H1 (cell line): Measurements from ENCODE around the gene PFN3.

Experiments
- CEBPB ChIP-seq: IDR thresholded peaks from 2 replicates; pipeline ENCODE4 v1.6.1; 2012; ENCODE audit warnings: low read depth, low read length
- HDAC2 ChIP-seq, 2 experiments: fragments of 300-600 bp in 1 of 2; sonication (generic) in 1 of 2; IDR thresholded peaks; 2 replicates each; pipeline ENCODE4 v1.6.1; 2011 to 2012; ENCODE audit warnings: low read depth in 2 of 2, low read length in 2 of 2, mild to moderate bottlenecking in 2 of 2, moderate library complexity in 2 of 2, borderline replicate concordance in 1 of 2, inconsistent platforms in 1 of 2
- JUN ChIP-seq: IDR thresholded peaks from 2 replicates; pipeline ENCODE4 v1.6.1; 2011; ENCODE audit warnings: low read depth, mild to moderate bottlenecking, improper control_type of control experiment, low read length
- RAD21 ChIP-seq, 2 experiments: IDR thresholded peaks in 1 of 2; conservative IDR thresholded peaks in 1 of 2; 2 replicates each; pipeline ENCODE4 v1.6.1; 2011; ENCODE audit warnings: low read depth in 2 of 2, low read length in 2 of 2, improper control_type of control experiment in 1 of 2, inconsistent platforms in 1 of 2, mild to moderate bottlenecking in 1 of 2, moderate library complexity in 1 of 2
- TAF1 ChIP-seq: IDR thresholded peaks from 2 replicates; pipeline ENCODE4 v1.6.1; 2011; ENCODE audit warnings: mild to moderate bottlenecking, low read depth, low read length
- TF ChIP-seq, protein P1 (sequence below), 3 experiments: IDR thresholded peaks; 1 replicate in 2 of 3; 2 replicates in 1 of 3; pipeline versions ENCODE4 v1.5.1 to v1.6.1; 2011; ENCODE audit warnings: low read length in 3 of 3, mild to moderate bottlenecking in 3 of 3, inconsistent platforms in 2 of 3, low read depth in 1 of 3, moderate library complexity in 1 of 3; ENCODE audit not compliant: insufficient read depth in 1 of 3; ENCODE audit errors: control extremely low read depth in 1 of 3
- TF ChIP-seq, protein P2 (sequence below): IDR thresholded peaks from 2 replicates; pipeline ENCODE4 v1.6.1; 2012; ENCODE audit warnings: low read length, inconsistent platforms

DNA sequence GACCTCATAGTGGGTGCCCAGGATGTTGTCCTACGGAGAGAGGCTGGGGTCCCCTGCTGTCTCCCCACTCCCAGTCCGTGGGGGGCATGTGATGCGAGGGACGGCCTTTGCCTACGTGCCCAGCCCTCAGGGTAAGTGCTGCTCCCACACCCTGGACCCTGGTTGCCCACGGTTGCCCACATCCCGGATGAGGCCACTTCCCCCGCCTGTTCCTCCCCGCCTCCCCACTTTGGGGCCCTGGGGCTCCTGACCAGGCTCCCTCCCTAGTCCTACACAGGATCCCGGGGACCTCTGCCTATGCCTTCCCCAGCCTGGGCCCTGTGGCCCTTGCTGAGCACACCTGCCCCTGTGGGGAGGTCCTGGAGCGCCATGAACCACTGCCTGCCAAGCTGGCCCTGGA, 14.7 kb downstream of the PFN3 start:
- TF ChIP-seq HDAC2 (IDR thresholded peaks at IDR 0.05; ENCODE audit: borderline replicate concordance in 1 of 2, low read depth in 2 of 2, low read length in 2 of 2) (no peak), JUN (no peak), RAD21 (IDR thresholded peaks at IDR 0.05 in 1 of 2, conservative IDR thresholded peaks at IDR 0.05 in 1 of 2; ENCODE audit: low read depth in 2 of 2, low read length in 2 of 2) (no peak), TAF1 (no peak), CEBPB (no peak)
- TF ChIP-seq, protein P1, sequence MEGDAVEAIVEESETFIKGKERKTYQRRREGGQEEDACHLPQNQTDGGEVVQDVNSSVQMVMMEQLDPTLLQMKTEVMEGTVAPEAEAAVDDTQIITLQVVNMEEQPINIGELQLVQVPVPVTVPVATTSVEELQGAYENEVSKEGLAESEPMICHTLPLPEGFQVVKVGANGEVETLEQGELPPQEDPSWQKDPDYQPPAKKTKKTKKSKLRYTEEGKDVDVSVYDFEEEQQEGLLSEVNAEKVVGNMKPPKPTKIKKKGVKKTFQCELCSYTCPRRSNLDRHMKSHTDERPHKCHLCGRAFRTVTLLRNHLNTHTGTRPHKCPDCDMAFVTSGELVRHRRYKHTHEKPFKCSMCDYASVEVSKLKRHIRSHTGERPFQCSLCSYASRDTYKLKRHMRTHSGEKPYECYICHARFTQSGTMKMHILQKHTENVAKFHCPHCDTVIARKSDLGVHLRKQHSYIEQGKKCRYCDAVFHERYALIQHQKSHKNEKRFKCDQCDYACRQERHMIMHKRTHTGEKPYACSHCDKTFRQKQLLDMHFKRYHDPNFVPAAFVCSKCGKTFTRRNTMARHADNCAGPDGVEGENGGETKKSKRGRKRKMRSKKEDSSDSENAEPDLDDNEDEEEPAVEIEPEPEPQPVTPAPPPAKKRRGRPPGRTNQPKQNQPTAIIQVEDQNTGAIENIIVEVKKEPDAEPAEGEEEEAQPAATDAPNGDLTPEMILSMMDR (IDR thresholded peaks at IDR 0.05; ENCODE audit: control extremely low read depth in 1 of 3, insufficient read depth in 1 of 3, low read depth in 1 of 3, low read length in 3 of 3), result no peak
- TF ChIP-seq, protein P2, sequence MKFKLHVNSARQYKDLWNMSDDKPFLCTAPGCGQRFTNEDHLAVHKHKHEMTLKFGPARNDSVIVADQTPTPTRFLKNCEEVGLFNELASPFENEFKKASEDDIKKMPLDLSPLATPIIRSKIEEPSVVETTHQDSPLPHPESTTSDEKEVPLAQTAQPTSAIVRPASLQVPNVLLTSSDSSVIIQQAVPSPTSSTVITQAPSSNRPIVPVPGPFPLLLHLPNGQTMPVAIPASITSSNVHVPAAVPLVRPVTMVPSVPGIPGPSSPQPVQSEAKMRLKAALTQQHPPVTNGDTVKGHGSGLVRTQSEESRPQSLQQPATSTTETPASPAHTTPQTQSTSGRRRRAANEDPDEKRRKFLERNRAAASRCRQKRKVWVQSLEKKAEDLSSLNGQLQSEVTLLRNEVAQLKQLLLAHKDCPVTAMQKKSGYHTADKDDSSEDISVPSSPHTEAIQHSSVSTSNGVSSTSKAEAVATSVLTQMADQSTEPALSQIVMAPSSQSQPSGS, result no peak
